NCI-H510A (cell line): ENCODE data around the gene SSBP3.
"Not testable (repeated sequence)": the region's sequence is repeated elsewhere in the genome, so short reads cannot be mapped to it uniquely, and the experiment has no call there.

Experiments
- DNase-seq: peaks from one replicate; lab custom pipeline; 2025; lab: John Stamatoyannopoulos, UW

The SSBP3 gene

GRCh38 chr1:54406339-54407153 lies at the start of gene SSBP3:
TSS of gene SSBP3 (minus strand) at chr1:54406394.
- DNase-seq: peak; percentile 85

GRCh38 chr1:54453509-54453908 lies 47.3 kb upstream of the SSBP3 start:
- no peak for DNase-seq

- DNase-seq: no peak
Measured at GRCh38 chr1:54453022-54453421, 46.8 kb upstream of the SSBP3 start.

- DNase-seq: not testable (repeated sequence)
Measured at GRCh38 chr1:54449431-54449830, 43.2 kb upstream of the SSBP3 start.

- not testable (repeated sequence) for DNase-seq
Measured at GRCh38 chr1:54448801-54449200, 42.6 kb upstream of the SSBP3 start.

GRCh38 chr1:54447081-54447480 lies 40.9 kb upstream of the SSBP3 start:
- DNase-seq: not testable (repeated sequence)

GRCh38 chr1:54442185-54442584 lies 36.0 kb upstream of the SSBP3 start:
- DNase-seq: no peak

GRCh38 chr1:54439550-54440223 lies 33.5 kb upstream of the SSBP3 start:
- no peak for DNase-seq

- DNase-seq: no peak
Measured at GRCh38 chr1:54437783-54438182, 31.6 kb upstream of the SSBP3 start.

- no peak for DNase-seq
Measured at GRCh38 chr1:54436826-54437225, 30.6 kb upstream of the SSBP3 start.

GRCh38 chr1:54429838-54430237 lies 23.6 kb upstream of the SSBP3 start:
- DNase-seq: no peak

- DNase-seq: no peak
Measured at GRCh38 chr1:54428837-54429518, 22.8 kb upstream of the SSBP3 start.

- DNase-seq: no peak
Measured at GRCh38 chr1:54425152-54425584, 19.0 kb upstream of the SSBP3 start.

- no peak for DNase-seq
Measured at GRCh38 chr1:54424398-54424797, 18.2 kb upstream of the SSBP3 start.

- DNase-seq: no peak
Measured at GRCh38 chr1:54421101-54421504, 14.9 kb upstream of the SSBP3 start.

GRCh38 chr1:54418598-54418997 lies 12.4 kb upstream of the SSBP3 start:
- DNase-seq: not testable (repeated sequence)

- no peak for DNase-seq
Measured at GRCh38 chr1:54417123-54417522, 10.9 kb upstream of the SSBP3 start.

- no peak for DNase-seq
Measured at GRCh38 chr1:54416435-54416834, 10.2 kb upstream of the SSBP3 start.

- DNase-seq: no peak
Measured at GRCh38 chr1:54415991-54416390, 9.8 kb upstream of the SSBP3 start.

GRCh38 chr1:54415533-54415932 lies 9.3 kb upstream of the SSBP3 start:
- no peak for DNase-seq

GRCh38 chr1:54413732-54414131 lies 7.5 kb upstream of the SSBP3 start:
- peak; percentile 21 for DNase-seq

- peak; percentile 27 for DNase-seq
Measured at GRCh38 chr1:54413295-54413694, 7.1 kb upstream of the SSBP3 start.

GRCh38 chr1:54410359-54410758 lies 4.2 kb upstream of the SSBP3 start:
- DNase-seq: no peak
